Testis (tissue), 3 donors: ENCODE data around the gene BOC. TPM values are rescaled to one million over a fixed set of nuclear protein-coding genes. Genes with fewer than 3 reads are reported as not detected.
A peak's percentile ranks its signal among the peaks of the same experiment; 100 is the strongest.

ENCODE experiments used
- DNase-seq: peaks from one replicate; pipeline ENCODE4 v3.0.0-alpha.2; 2019
- H3K27ac ChIP-seq, 2 donors: fragments of 200-600 bp; sonication (generic); one replicate each; pipeline ENCODE4 v1.5.1; 2019
- H3K27me3 ChIP-seq: fragments of 200-600 bp; sonication (generic); one replicate; pipeline ENCODE4 v1.5.1; 2019
- H3K36me3 ChIP-seq: fragments of 200-600 bp; sonication (generic); one replicate; pipeline ENCODE4 v1.5.1; 2017; ENCODE audit warnings: low read depth; ENCODE audit errors: missing control alignments
- H3K4me1 ChIP-seq: fragments of 200-600 bp; sonication (generic); one replicate; pipeline ENCODE4 v1.5.1; 2019
- H3K4me3 ChIP-seq, 2 donors: fragments of 200-600 bp; sonication (generic); one replicate each; pipeline ENCODE4 v1.5.1; 2017 to 2019
- H3K9me3 ChIP-seq: fragments of 200-600 bp; sonication (generic); one replicate; pipeline ENCODE4 v1.5.1; 2017
- POLR2A ChIP-seq: fragments of 450-650 bp; IDR thresholded peaks from one replicate; pipeline ENCODE4 v1.6.1; 2017; ENCODE audit warnings: antibody characterized with exemption, mild to moderate bottlenecking, moderate library complexity
- WGBS, 2 donors: methylation state at CpG; one replicate each; pipeline ENCODE4 v1.1.5; 2018; 5-methylcytosine and 5-hydroxymethylcytosine counted together
- intact Hi-C: fragments of 100-400 bp; cut with DNase I; formaldehyde crosslinking; loops from one replicate; pipeline ENCODE4 v1.15.1; 2023; ENCODE audit warnings: low total_unique reads
- polyA plus RNA-seq: library from polyadenylated mRNA; stranded (reverse); fragments of 350-450 nt; fragmentation: Illumina TruSeq; extraction: RNeasy Lipid Tissue Mini Kit (QIAGEN cat#74804); gene quantifications from one replicate; pipeline ENCODE4 v1.2.3, GENCODE V29; 2014; ENCODE audit warnings: low read depth, low replicate concordance; ENCODE audit not compliant: insufficient read depth
- total RNA-seq, 2 donors: library from RNA; depleted of rRNA; stranded (reverse); fragments of >200 nt; gene quantifications; one replicate each; pipeline ENCODE4 v1.2.3, GENCODE V29; 2016
- TF ChIP-seq, protein P1 (sequence below), 3 experiments: fragments of 450-650 bp in 2 of 3; fragments of 200-600 bp in 1 of 3; sonication (generic) in 1 of 3; IDR thresholded peaks; one replicate each; pipeline ENCODE4 v1.5.1; 2016 to 2019; ENCODE audit warnings: antibody characterized with exemption in 3 of 3, mild to moderate bottlenecking in 2 of 3, moderate library complexity in 1 of 3

The BOC gene
- total and polyA plus RNA-seq, 3 donors from 2014 or later: 24.5 to 33.6 (median 28.4) TPM

- no peaks in the 10 kb centered on the region for H3K36me3 ChIP-seq
- no peak overlapping the region for H3K4me3 ChIP-seq
- H3K27me3 ChIP-seq: no peaks in the 10 kb centered on the region
- no peaks in the 10 kb centered on the region for H3K9me3 ChIP-seq
- peak overlapping the region in 1 of 2 donors; percentile 56 for H3K27ac ChIP-seq
- 45 to 52% methylated on average over 2 of the region's 2 CpGs for WGBS, 2 donors
- no peak for DNase-seq
- intact Hi-C loops: no loop called here
- no peaks in the 10 kb centered on the region for H3K4me1 ChIP-seq
- TF ChIP-seq, protein P1, sequence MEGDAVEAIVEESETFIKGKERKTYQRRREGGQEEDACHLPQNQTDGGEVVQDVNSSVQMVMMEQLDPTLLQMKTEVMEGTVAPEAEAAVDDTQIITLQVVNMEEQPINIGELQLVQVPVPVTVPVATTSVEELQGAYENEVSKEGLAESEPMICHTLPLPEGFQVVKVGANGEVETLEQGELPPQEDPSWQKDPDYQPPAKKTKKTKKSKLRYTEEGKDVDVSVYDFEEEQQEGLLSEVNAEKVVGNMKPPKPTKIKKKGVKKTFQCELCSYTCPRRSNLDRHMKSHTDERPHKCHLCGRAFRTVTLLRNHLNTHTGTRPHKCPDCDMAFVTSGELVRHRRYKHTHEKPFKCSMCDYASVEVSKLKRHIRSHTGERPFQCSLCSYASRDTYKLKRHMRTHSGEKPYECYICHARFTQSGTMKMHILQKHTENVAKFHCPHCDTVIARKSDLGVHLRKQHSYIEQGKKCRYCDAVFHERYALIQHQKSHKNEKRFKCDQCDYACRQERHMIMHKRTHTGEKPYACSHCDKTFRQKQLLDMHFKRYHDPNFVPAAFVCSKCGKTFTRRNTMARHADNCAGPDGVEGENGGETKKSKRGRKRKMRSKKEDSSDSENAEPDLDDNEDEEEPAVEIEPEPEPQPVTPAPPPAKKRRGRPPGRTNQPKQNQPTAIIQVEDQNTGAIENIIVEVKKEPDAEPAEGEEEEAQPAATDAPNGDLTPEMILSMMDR (IDR thresholded peaks at IDR 0.05): no peak
- no peak for TF ChIP-seq POLR2A
Measured at GRCh38 chr3:113221721-113222257, 10.4 kb downstream of the BOC start.

- WGBS, 2 donors: 51 to 58% methylated on average over 10 of the region's 10 CpGs
- TF ChIP-seq POLR2A: no peak
- TF ChIP-seq, protein P1 (IDR thresholded peaks at IDR 0.05): no peak
- Histone ChIP-seq H3K27me3 (no peaks in the 10 kb centered on the region), H3K9me3 (no peaks in the 10 kb centered on the region), H3K4me1 (no peaks in the 10 kb centered on the region), H3K36me3 (no peaks in the 10 kb centered on the region), H3K27ac (peak overlapping the region in 1 of 2 donors; percentile 56), H3K4me3 (no peak overlapping the region)
- intact Hi-C loops: no loop called here
- no peak for DNase-seq
Measured at GRCh38 chr3:113222451-113223086, 11.2 kb downstream of the BOC start.

GRCh38 chr3:113223475-113224281 is 12.3 kb downstream of the BOC start:
- Histone ChIP-seq H3K9me3 (no peaks in the 10 kb centered on the region), H3K36me3 (no peaks in the 10 kb centered on the region), H3K27ac (no peak overlapping the region), H3K27me3 (no peaks in the 10 kb centered on the region), H3K4me1 (no peaks in the 10 kb centered on the region), H3K4me3 (no peak overlapping the region)
- DNase-seq: no peak
- TF ChIP-seq POLR2A: no peak
- TF ChIP-seq, protein P1 (IDR thresholded peaks at IDR 0.05): no peak
- intact Hi-C loops: no loop called here
- WGBS, 2 donors: 74 to 91% methylated on average over 18 of the region's 18 CpGs

DNA sequence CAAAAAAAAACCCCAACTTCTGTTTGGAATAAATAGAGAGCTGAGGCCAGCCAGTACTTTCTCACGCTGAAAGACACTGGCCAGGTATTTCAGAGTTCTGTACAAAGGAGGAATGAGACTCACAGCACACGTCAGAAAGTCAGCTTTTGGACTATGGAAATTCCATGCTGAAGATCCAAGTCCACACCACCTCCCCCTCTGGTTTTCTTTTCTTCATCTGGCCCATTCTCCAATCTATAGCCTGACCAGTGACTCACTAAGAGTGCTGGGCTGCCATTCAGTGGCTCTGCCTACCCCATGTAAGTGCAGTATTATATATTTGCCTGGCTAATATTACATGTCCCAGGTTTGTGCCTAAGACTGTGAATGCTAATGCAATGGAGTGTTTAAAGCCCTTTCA is 13.9 kb downstream of the BOC start:
- H3K4me1 ChIP-seq: no peaks in the 10 kb centered on the region
- no peak for TF ChIP-seq POLR2A
- TF ChIP-seq, protein P1 (IDR thresholded peaks at IDR 0.05): no peak
- H3K4me3 ChIP-seq: no peak overlapping the region
- DNase-seq: no peak
- H3K27me3 ChIP-seq: no peaks in the 10 kb centered on the region
- H3K9me3 ChIP-seq: no peaks in the 10 kb centered on the region
- H3K27ac ChIP-seq: no peak overlapping the region
- H3K36me3 ChIP-seq: no peaks in the 10 kb centered on the region
- intact Hi-C loops: no loop called here
- WGBS, 2 donors: 70 to 90% methylated on average over 2 of the region's 2 CpGs
